Pons (tissue), 1 donor: ENCODE data around the gene RCL1.
"Not testable (repeated sequence)": the region's sequence is repeated elsewhere in the genome, so short reads cannot be mapped to it uniquely, and the experiment has no call there.

ENCODE experiments used
- DNase-seq: peaks from one replicate; pipeline ENCODE4 v3.0.0-alpha.2; 2016; ENCODE audit warnings: low spot score

Gene RCL1

GRCh38 chr9:4783191-4783590 lies 9.6 kb upstream of the RCL1 start:
- DNase-seq = not testable (repeated sequence)

GRCh38 chr9:4784403-4784802 lies 8.3 kb upstream of the RCL1 start:
- no peak for DNase-seq

- DNase-seq = no peak
These were observed 6.1 kb upstream of the RCL1 start for GRCh38 chr9:4786599-4786998.

- no peak for DNase-seq
These were observed 4.9 kb upstream of the RCL1 start for GRCh38 chr9:4787876-4788275.

- no peak for DNase-seq
These were observed 4.0 kb upstream of the RCL1 start for GRCh38 chr9:4788703-4789102.

GRCh38 chr9:4792054-4792571 lies 631 bp upstream of the RCL1 start:
- DNase-seq = no peak

- peak; percentile 22 for DNase-seq
These were observed 983 bp downstream of the RCL1 start for GRCh38 chr9:4793459-4794395.

GRCh38 chr9:4794691-4795090 lies 1.9 kb downstream of the RCL1 start:
- DNase-seq = no peak

- not testable (repeated sequence) for DNase-seq
These were observed 2.4 kb downstream of the RCL1 start for GRCh38 chr9:4795108-4795507.

GRCh38 chr9:4796530-4796929 lies 3.8 kb downstream of the RCL1 start:
- DNase-seq = no peak

GRCh38 chr9:4796988-4797853 lies 4.5 kb downstream of the RCL1 start:
- DNase-seq = peak; percentile 63

GRCh38 chr9:4797854-4798150 lies 5.1 kb downstream of the RCL1 start:
- DNase-seq = no peak

- peak; percentile 21 for DNase-seq
These were observed 5.7 kb downstream of the RCL1 start for GRCh38 chr9:4798281-4799032.

- DNase-seq = no peak
These were observed 6.3 kb downstream of the RCL1 start for GRCh38 chr9:4799033-4799430.

- DNase-seq = no peak
These were observed 7.0 kb downstream of the RCL1 start for GRCh38 chr9:4799775-4800174.

GRCh38 chr9:4801156-4801555 lies 8.4 kb downstream of the RCL1 start:
- no peak for DNase-seq

- DNase-seq = no peak
These were observed 11.2 kb downstream of the RCL1 start for GRCh38 chr9:4803670-4804530.

- no peak for DNase-seq
These were observed 11.8 kb downstream of the RCL1 start for GRCh38 chr9:4804531-4805016.

GRCh38 chr9:4805191-4805918 lies 12.6 kb downstream of the RCL1 start:
- no peak for DNase-seq

GRCh38 chr9:4810565-4810964 lies 17.8 kb downstream of the RCL1 start:
- no peak for DNase-seq
